PFSK-1 (cell line): ENCODE measurements around the gene ANKRD13B.

Experiments
- FOXP2 ChIP-seq: optimal IDR thresholded peaks from 2 replicates; pipeline ENCODE3; 2011; ENCODE audit warnings: borderline replicate concordance, control low read depth, inconsistent platforms; ENCODE audit not compliant: insufficient read depth; ENCODE audit errors: extremely low read length, extremely low read depth
- POLR2AphosphoS5 ChIP-seq: IDR thresholded peaks from 2 replicates; pipeline ENCODE4 v1.6.1; 2012; ENCODE audit warnings: low read depth, mild to moderate bottlenecking, control low read depth, low read length, moderate library complexity
- SIN3A ChIP-seq: IDR thresholded peaks from 2 replicates; pipeline ENCODE4 v1.6.1; 2012; ENCODE audit warnings: mild to moderate bottlenecking, low read length, moderate library complexity, borderline replicate concordance; ENCODE audit not compliant: insufficient read depth
- TAF1 ChIP-seq: IDR thresholded peaks from 2 replicates; pipeline ENCODE4 v1.6.1; 2012; ENCODE audit warnings: low read length, control low read depth, borderline replicate concordance; ENCODE audit not compliant: insufficient read depth
- TF ChIP-seq, protein P1 (sequence below), 2 experiments: IDR thresholded peaks; 2 replicates each; pipeline versions ENCODE4 v1.6.1 to v1.8.0; 2011 to 2012; ENCODE audit warnings: low read depth in 2 of 2, low read length in 2 of 2, control low read depth in 1 of 2, inconsistent platforms in 1 of 2, mild to moderate bottlenecking in 1 of 2, moderate library complexity in 1 of 2; ENCODE audit not compliant: insufficient read depth in 1 of 2

ANKRD13B gene

DNA sequence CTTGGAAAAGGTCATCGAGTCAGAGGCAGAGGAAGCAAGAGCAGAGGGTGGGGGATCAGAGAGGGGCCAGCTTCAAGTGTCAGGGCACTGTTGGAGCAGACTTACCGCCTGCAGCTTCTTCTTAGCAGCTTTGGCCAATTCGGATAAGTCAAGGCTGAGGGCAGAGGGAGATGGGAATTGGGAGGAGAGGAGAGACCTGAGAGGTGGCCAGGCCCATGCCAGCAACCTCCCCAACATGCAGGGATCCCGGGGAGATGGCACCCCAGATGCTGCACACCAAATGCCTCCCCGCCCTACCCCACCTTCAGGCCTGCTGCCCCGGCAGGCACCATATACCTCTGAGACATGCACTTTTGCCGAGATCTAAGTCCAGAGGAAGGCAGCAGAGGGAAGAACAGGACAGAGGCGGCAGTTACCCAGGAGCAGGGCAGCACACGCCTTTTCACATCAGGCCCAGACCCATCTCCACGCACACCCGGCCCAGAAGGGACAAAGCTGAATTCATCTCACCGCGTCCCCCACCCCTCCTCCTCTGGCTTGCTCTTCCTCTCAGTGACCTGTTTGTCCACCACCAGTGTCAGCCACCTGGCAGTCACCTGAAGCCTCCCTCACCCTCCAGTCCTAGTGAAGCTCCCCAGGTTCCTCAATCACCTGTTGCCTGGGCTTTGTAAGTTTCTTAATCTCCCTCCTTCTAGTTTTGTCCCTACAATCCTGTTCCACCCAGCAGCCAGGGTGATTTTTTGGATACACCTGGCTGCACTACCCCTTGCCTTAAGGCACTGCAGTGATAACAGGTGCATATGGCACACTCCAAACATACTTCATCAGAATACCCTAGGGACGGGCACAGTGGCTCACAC, 14.1 kb upstream of the ANKRD13B start:
- TF ChIP-seq POLR2AphosphoS5 (no peak), SIN3A (no peak), TAF1 (no peak), FOXP2 (no peak)
- TF ChIP-seq, protein P1, sequence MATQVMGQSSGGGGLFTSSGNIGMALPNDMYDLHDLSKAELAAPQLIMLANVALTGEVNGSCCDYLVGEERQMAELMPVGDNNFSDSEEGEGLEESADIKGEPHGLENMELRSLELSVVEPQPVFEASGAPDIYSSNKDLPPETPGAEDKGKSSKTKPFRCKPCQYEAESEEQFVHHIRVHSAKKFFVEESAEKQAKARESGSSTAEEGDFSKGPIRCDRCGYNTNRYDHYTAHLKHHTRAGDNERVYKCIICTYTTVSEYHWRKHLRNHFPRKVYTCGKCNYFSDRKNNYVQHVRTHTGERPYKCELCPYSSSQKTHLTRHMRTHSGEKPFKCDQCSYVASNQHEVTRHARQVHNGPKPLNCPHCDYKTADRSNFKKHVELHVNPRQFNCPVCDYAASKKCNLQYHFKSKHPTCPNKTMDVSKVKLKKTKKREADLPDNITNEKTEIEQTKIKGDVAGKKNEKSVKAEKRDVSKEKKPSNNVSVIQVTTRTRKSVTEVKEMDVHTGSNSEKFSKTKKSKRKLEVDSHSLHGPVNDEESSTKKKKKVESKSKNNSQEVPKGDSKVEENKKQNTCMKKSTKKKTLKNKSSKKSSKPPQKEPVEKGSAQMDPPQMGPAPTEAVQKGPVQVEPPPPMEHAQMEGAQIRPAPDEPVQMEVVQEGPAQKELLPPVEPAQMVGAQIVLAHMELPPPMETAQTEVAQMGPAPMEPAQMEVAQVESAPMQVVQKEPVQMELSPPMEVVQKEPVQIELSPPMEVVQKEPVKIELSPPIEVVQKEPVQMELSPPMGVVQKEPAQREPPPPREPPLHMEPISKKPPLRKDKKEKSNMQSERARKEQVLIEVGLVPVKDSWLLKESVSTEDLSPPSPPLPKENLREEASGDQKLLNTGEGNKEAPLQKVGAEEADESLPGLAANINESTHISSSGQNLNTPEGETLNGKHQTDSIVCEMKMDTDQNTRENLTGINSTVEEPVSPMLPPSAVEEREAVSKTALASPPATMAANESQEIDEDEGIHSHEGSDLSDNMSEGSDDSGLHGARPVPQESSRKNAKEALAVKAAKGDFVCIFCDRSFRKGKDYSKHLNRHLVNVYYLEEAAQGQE (IDR thresholded peaks at IDR 0.05; ENCODE audit: insufficient read depth in 1 of 2, low read depth in 2 of 2, low read length in 2 of 2) = no peak

DNA sequence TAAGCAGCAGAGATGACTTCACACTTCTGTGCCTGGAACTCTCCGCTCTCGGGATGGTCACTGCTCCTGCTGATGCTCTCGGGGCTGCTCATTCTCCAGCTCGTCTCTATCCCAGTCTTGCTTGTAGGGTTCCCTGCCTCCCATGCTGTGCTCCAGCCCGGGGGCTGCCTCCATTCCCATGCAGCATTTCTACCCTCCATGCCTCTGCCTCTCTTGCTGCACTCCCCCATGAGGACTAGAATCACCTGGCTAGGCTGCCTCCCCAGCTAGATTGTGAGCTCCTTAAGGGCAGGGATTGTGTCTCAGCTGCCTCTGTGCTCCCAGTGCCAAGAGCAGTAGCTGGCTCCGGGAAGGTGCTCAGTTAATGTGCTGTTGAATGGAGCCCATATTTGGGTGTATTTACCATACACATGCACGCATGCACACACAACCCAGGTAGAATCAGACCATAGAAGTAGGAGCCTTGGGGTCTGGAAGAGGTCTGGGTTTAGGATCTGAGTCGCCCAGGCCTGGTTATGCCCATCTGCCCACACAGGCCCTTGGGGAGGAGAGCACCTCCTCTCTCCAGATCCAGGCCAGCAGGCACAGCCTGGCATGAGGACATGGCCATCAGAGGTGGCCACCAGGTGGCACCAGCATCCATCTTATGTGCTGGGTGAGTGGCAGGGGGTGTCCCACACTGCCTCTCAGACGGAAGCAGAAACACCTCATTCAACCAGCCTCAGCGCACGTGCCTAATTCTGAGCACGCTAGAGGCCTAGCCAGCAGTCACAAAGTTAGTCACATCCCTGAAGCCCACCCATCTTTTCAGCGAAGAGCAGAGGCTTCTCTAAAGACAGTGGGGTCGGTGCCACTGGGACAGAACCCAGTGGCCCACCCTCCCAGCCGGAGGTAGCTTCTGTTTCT, 12.8 kb upstream of the ANKRD13B start:
- TF ChIP-seq, protein P1 (IDR thresholded peaks at IDR 0.05; ENCODE audit: insufficient read depth in 1 of 2, low read depth in 2 of 2, low read length in 2 of 2) = no peak
- TF ChIP-seq FOXP2 (peak; percentile 81), POLR2AphosphoS5 (no peak), SIN3A (no peak)

DNA sequence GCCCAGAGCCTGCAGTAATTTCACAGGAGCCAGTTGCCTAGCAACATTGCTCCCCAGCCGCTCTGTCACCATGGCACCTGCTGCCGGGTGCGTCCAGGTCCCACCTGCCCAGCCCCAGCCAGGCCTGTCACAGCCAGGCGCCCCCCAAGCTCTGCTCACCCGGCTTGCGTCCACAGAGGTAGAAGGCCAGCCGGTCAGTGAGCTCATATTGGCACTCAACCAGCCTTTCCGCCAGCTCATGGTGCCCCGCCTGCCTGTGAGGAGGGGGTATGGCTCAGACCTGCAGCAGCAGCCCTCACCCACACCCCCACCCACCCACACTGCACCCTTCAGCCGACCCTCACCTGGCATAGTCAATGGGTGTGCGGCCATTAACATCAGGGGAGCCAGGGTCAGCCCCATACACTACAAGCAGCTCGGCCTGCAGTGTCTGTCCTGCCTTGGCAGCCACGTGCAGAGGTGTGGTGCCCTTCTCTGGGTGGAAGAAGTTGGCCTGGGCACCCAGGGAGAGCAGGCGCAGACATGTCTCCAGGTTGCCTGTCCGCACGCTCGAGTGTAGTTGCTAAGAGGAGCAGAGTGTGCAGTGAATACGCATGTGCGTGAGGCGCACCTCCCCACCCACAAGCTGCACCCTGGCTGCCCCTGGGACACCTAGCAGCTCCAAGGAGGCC, 11.2 kb upstream of the ANKRD13B start:
- TF ChIP-seq, protein P1 (IDR thresholded peaks at IDR 0.05; ENCODE audit: insufficient read depth in 1 of 2, low read depth in 2 of 2, low read length in 2 of 2) = no peak
- TF ChIP-seq SIN3A = no peak
- TF ChIP-seq FOXP2 = no peak
- no peak for TF ChIP-seq POLR2AphosphoS5
- no peak for TF ChIP-seq TAF1

DNA sequence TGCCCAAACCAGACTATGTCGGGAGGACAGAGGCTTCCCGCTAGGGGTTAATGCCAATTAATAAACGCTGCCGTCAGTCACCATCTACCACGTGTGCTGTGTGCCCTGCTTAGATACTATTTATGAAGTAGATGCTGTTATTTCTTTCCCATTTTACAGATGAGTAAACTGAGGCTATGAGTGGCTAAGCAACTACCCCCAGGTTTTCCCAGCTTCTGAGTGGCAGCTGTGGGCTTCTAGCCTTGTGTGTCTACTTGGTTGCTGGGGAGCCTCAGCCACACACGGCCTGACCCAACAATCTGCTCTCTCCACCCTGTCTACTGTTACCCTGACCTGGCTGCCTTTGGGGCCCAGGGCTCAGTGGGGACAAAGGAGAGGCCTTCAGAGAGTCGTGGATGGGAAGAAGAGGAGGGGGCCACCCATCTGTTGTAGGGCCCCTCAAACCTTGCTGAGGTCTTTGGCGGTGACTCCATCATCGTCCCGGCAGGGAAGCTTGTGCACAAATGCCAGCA, 10.6 kb upstream of the ANKRD13B start:
- TF ChIP-seq POLR2AphosphoS5 (no peak), SIN3A (no peak), TAF1 (no peak), FOXP2 (no peak)
- TF ChIP-seq, protein P1 (IDR thresholded peaks at IDR 0.05; ENCODE audit: insufficient read depth in 1 of 2, low read depth in 2 of 2, low read length in 2 of 2) = no peak
